Skeletal muscle tissue (tissue), 4 donors: ENCODE data around the gene CIAO1. TPM values are rescaled to one million over a fixed set of nuclear protein-coding genes. Genes with fewer than 3 reads are reported as not detected.

Experiments used
- H3K27ac ChIP-seq: one replicate; pipeline ENCODE4 v1.7.0; 2013; ENCODE audit warnings: mild to moderate bottlenecking, low read depth, low read length, inconsistent platforms
- H3K27me3 ChIP-seq, 3 donors: one replicate each; pipeline ENCODE4 v1.7.0; 2013; ENCODE audit warnings: low read length in 3 of 3; ENCODE audit not compliant: control insufficient read depth in 3 of 3, insufficient read depth in 3 of 3
- H3K36me3 ChIP-seq, 3 donors: one replicate each; pipeline ENCODE4 v1.7.0; 2013; ENCODE audit warnings: low read length in 3 of 3; ENCODE audit not compliant: control insufficient read depth in 3 of 3, insufficient read depth in 3 of 3
- H3K4me1 ChIP-seq, 3 donors: one replicate each; pipeline ENCODE4 v1.7.0; 2013; ENCODE audit warnings: low read length in 3 of 3, mild to moderate bottlenecking in 3 of 3; ENCODE audit not compliant: control insufficient read depth in 3 of 3, insufficient read depth in 3 of 3
- H3K4me3 ChIP-seq, 3 donors: one replicate each; pipeline ENCODE4 v1.7.0; 2013; ENCODE audit warnings: low read length in 3 of 3
- H3K9ac ChIP-seq, 3 donors: one replicate each; pipeline ENCODE4 v1.7.0; 2013; ENCODE audit warnings: low read length in 3 of 3, mild to moderate bottlenecking in 3 of 3, moderate library complexity in 2 of 3, low read depth in 1 of 3
- H3K9me3 ChIP-seq, 3 donors: one replicate each; pipeline ENCODE4 v1.7.0; 2013; ENCODE audit warnings: low read length in 3 of 3; ENCODE audit not compliant: control insufficient read depth in 3 of 3
- total RNA-seq: library from RNA; depleted of rRNA; stranded (reverse); fragments of >200 nt; gene quantifications from one replicate; pipeline ENCODE4 v1.2.3, GENCODE V29; 2014
- donor health status: Osteomylitis.

CIAO1 gene
- total RNA-seq, 1 donor from 2014 or later: 51.1 TPM

DNA sequence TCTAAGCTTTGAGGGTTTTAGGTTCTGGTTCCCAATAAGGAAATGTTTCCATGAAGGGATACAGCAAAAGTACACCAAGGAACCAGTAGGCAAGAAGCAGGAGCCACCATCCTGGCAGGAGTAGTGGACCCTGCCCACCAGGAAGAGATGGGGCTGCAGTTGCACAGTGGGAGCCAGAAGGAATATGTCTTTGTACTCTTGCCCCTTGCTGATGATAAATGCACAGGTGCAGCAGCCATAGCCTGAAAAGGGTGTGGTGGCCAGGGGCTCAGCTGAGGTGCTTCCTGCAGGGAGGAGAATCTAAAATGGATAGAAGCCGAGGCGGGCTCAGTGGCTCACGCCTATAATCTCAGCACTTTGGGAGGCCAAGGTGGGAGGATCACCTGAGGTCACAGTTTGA lies 27.8 kb upstream of the CIAO1 start:
- Histone ChIP-seq H3K27me3 (no peaks in the 10 kb centered on the region), H3K27ac (no peak overlapping the region), H3K4me1 (peaks cover 45 to 64% (median 49%) of the 10 kb centered on the region in 3 donors), H3K9ac (no peak overlapping the region), H3K36me3 (peaks cover 0 to 5% (median 0%) of the 10 kb centered on the region in 3 donors), H3K9me3 (no peaks in the 10 kb centered on the region), H3K4me3 (no peak overlapping the region)

DNA sequence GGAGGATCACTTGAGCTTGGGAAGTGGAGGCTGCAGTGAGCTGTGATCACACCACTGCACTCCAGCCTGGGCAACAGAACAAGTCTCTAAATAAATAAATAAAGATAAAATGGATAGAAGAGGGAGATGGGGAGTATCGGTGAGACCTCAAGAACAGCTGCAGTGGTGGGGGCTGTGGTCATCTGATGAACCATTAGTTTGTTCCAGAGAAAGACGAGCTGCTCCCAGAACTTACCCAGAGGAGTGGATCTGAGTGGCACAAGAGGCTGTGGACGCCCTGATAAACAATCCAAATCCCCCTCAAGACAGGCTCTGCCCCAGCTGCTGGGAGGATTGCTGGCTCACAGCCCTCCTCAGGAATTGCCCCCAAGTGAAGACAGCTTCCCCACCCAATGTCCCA lies 26.9 kb upstream of the CIAO1 start:
- Histone ChIP-seq H3K9me3 (no peaks in the 10 kb centered on the region), H3K4me3 (peak overlapping the region in 2 of 3 donors; percentile 56 to 58), H3K9ac (peak overlapping the region; percentile 47 to 80 (median 59)), H3K4me1 (peaks cover 45 to 69% (median 49%) of the 10 kb centered on the region in 3 donors), H3K27me3 (no peaks in the 10 kb centered on the region), H3K27ac (peak overlapping the region; percentile 75), H3K36me3 (peaks cover 0 to 5% (median 0%) of the 10 kb centered on the region in 3 donors)

DNA sequence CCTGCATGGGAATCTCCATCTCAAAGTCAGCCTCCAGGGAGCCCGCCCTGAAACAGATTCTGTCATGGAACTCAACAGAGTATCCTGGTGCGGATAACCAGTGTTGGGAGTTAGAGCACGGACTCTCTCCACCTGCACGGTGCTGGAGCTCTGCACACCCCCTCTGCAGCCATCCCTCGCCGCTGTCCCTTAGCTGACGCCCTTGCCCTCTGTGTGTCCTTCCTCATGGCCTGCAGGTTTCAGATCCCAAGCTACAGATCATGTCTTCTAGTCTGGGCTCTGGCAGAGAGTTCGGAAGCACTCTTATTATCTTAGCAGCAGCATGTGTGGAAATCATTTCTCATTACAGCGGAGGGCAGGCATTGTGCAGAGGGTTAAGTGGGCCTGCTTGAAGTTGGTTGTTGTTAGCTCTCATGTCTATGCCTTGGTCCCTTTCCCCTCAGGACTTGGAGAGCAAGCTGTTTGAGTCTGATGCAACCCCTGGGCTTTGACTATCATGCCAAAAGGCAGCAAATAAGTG lies 26.2 kb upstream of the CIAO1 start:
- H3K4me1 ChIP-seq: peaks cover 45 to 70% (median 49%) of the 10 kb centered on the region in 3 donors
- H3K9me3 ChIP-seq: no peaks in the 10 kb centered on the region
- peak overlapping the region; percentile 75 for H3K27ac ChIP-seq
- H3K4me3 ChIP-seq: peak overlapping the region; percentile 56 to 58 (median 58)
- H3K36me3 ChIP-seq: peaks cover 0 to 5% (median 0%) of the 10 kb centered on the region in 3 donors
- no peaks in the 10 kb centered on the region for H3K27me3 ChIP-seq
- H3K9ac ChIP-seq: peak overlapping the region; percentile 47 to 80 (median 55)

DNA sequence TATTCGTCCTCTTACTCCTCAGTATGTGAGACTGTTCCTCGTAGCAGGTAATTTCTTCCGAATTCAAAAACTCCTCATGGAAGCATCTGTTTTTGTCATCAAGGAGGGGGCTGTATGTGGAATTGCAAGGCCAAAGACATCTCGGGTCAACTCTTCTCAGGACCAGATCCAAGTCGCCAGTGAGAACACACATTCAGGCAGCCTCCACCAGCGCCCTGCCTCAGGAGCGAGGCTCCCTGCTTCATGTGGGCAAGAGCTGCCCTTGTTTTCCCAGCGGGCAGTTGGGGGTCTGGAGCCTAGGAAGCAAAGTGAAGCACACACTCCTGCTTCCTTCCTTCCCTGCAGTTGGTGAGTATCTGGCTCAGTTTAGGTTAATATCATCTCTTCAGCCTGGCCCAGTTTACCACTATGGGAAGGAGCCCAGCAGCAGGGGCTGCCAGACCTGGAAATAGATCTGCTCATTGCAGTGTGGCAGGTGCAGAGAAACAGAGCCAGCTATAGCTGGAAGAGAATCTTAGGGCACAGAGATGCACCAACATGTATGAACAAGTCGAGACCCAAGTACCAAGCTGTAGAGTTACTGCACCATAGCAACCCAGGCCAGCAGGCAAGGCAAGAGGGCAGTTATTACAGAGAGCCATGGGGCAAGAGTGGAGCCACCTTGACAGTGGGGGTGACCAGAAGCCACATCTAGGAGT lies 25.5 kb upstream of the CIAO1 start:
- H3K36me3 ChIP-seq: peaks cover 0 to 5% (median 0%) of the 10 kb centered on the region in 3 donors
- no peaks in the 10 kb centered on the region for H3K9me3 ChIP-seq
- H3K4me3 ChIP-seq: peak overlapping the region; percentile 56 to 58 (median 58)
- H3K27me3 ChIP-seq: no peaks in the 10 kb centered on the region
- H3K9ac ChIP-seq: peak overlapping the region; percentile 47 to 80 (median 55)
- H3K27ac ChIP-seq: peak overlapping the region; percentile 75
- H3K4me1 ChIP-seq: peaks cover 45 to 72% (median 50%) of the 10 kb centered on the region in 3 donors

DNA sequence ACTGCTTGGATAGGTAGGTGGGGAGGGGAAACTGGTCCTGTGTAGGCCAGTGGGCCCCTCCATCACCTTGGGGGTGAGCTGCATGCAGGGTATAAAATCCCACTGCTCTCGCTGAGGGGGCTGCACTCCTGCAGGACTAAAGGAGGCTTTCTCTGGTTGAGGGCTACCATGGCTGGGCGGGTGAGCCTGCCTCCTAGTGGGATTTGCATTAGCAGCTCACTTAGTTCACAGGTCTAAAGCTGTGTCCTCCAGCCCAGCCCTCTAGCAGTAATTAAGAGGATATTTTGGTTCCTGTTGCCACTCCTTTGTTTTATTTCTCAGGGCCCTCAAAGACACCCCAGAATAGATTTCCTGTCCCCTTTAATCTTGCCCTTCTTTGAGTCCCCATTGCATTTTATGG lies 24.8 kb upstream of the CIAO1 start:
- Histone ChIP-seq H3K27me3 (no peaks in the 10 kb centered on the region), H3K4me1 (peaks cover 48 to 78% (median 54%) of the 10 kb centered on the region in 3 donors), H3K9me3 (no peaks in the 10 kb centered on the region), H3K9ac (peak overlapping the region in 1 of 3 donors; percentile 80), H3K4me3 (no peak overlapping the region), H3K36me3 (peaks cover 0 to 5% (median 0%) of the 10 kb centered on the region in 3 donors), H3K27ac (peak overlapping the region; percentile 75)

DNA sequence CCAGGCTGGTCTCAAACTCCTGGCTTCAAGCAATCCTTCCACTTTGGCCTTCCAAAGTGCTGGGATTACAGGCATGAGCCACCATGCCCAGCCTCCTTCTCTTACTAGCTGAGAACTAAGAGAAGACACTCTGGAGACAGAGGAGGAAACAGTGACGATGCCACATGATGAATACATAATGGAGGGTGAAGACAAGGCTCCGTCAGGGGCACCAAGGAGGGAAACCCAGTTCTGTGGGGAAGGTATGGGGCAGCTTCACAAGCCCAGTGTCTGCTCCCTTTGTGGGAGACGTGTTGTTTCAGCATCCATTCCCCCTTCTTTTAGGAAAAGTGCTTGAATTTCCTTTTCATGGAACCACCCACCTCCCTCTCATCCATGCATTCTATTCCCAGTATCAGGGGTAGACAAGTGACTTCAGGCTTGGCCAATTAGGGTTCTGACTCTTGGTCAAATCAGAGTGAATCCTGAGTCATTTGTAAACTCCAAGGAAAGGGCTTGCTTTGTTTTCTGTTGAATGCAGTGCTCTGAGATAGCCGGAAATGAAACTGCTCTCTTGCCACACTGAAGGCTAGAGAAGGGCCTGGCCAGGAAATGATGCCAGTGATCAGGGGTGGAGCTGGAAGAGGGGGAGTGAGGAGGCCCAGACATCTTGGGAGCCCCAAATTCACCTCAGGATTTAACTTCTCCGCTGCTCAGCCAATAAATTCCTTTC lies 24.0 kb upstream of the CIAO1 start:
- Histone ChIP-seq H3K9ac (peak overlapping the region in 1 of 3 donors; percentile 41), H3K4me1 (peaks cover 56 to 81% (median 60%) of the 10 kb centered on the region in 3 donors), H3K27ac (peak overlapping the region; percentile 75), H3K4me3 (peak overlapping the region in 1 of 3 donors; percentile 1), H3K36me3 (peaks cover 0 to 3% (median 0%) of the 10 kb centered on the region in 3 donors), H3K27me3 (no peaks in the 10 kb centered on the region), H3K9me3 (no peaks in the 10 kb centered on the region)

- no peak overlapping the region for H3K27ac ChIP-seq
Measured at GRCh38 chr2:96243843-96244242, 22.2 kb upstream of the CIAO1 start.

GRCh38 chr2:96245609-96246390 lies 20.2 kb upstream of the CIAO1 start:
- Histone ChIP-seq H3K36me3 (no peaks in the 10 kb centered on the region), H3K27me3 (no peaks in the 10 kb centered on the region), H3K27ac (peak overlapping the region; percentile 40), H3K4me3 (no peak overlapping the region), H3K9ac (peak overlapping the region in 1 of 3 donors; percentile 51), H3K9me3 (no peaks in the 10 kb centered on the region), H3K4me1 (peaks cover 51 to 74% (median 58%) of the 10 kb centered on the region in 3 donors)

More at GRCh38 chr2:96243843-96244242, 22.2 kb upstream of the CIAO1 start:
- peaks cover 53 to 75% (median 61%) of the 10 kb centered on the region in 3 donors for H3K4me1 ChIP-seq
- H3K9me3 ChIP-seq: no peaks in the 10 kb centered on the region
- no peak overlapping the region for H3K9ac ChIP-seq
- H3K4me3 ChIP-seq: no peak overlapping the region
- H3K36me3 ChIP-seq: no peaks in the 10 kb centered on the region
- H3K27me3 ChIP-seq: no peaks in the 10 kb centered on the region

DNA sequence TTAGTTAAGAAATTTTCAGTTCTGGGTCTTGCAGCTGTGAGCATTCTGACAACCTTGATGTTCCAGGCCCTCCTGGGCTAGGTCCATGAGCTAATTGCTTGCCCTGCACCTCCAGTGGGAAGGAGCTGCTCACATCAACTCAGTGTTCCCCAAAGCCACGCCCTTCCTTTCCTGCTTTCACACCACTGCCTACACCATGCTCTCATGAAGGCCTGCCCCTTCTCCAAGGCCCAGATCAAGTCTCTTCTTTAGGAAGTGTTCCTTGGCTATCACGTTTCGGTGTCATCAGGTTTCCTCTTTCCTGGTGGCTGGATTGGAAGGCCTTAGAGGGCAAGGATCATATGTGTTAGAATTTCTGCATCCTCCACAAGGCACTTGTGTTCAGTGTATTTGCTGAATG lies 19.0 kb upstream of the CIAO1 start:
- Histone ChIP-seq H3K4me1 (peaks cover 41 to 70% (median 55%) of the 10 kb centered on the region in 3 donors), H3K9ac (no peak overlapping the region)

More for the DNA sequence above, 19.0 kb upstream of the CIAO1 start:
- H3K36me3 ChIP-seq: peaks cover 0 to 2% (median 0%) of the 10 kb centered on the region in 3 donors
- H3K27me3 ChIP-seq: no peaks in the 10 kb centered on the region
- H3K9me3 ChIP-seq: no peaks in the 10 kb centered on the region
- H3K4me3 ChIP-seq: no peak overlapping the region
- H3K27ac ChIP-seq: peak overlapping the region; percentile 40
